Measurements from ENCODE around the gene TMEM150A. TPM values are rescaled to one million over a fixed set of nuclear protein-coding genes. Genes with fewer than 3 reads are reported as not detected.

The TMEM150A gene
- total and polyA plus RNA-seq, 2 of the 13 experiments (the other 11 are each of a cell fraction or from before 2014, with no cell fraction given): 30.1 to 70.4 TPM

DNA sequence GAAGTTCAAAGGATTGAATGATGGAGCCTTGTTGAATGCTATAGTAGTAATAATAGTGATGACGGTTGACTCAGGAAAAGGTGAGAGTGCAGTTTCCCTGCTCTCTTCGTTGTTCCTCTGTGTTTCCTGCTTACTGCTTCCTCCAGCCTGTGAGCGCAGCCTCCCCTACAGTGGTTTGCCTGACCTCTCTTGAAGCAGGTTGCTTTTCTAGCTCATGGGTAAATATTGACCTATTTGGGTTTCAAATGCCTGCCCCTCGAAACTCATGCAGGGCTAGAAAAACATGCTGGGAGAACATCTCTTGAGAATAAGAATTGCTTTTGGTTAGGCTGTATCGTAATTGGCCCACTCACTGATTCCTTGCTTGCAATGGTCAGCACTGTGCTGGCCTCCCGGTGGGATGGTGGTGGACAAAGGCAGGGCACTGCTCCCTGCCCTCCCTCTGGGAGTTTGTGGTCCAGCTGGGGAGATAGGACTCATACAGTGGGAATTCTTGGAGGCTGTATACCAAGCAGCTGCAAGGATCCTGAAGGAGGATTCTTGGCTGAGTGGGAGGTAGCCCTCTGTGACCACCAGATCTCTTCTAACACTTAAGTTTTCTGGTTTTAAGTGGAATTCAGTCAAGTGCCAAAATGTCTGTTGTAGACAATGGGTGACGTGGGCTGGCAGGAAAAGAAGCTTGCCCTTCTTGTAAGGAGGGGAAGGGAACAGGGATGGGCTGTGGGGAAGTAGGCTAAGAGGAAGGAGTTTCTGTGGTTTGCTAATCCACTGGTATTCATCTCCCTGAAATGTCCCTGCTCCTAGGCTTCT, 12.3 kb downstream of the TMEM150A start (continued):
- TF ChIP-seq ZBTB46 (CRISPR knock-in tag; IDR thresholded peaks at IDR 0.05; ENCODE audit: borderline replicate concordance) (no peak), PHF20 (CRISPR knock-in tag; IDR thresholded peaks at IDR 0.05) (no peak), ZNF30 (CRISPR knock-in tag; IDR thresholded peaks at IDR 0.05) (no peak), KLF12 (CRISPR knock-in tag; IDR thresholded peaks at IDR 0.05; ENCODE audit: borderline replicate concordance) (no peak), SETDB1 (CRISPR knock-in tag; IDR thresholded peaks at IDR 0.05; ENCODE audit: borderline replicate concordance) (no peak), SALL2 (CRISPR knock-in tag; IDR thresholded peaks at IDR 0.05) (no peak), ZBTB8A (CRISPR knock-in tag; IDR thresholded peaks at IDR 0.05; ENCODE audit: borderline replicate concordance, low read depth) (no peak), MED1 (CRISPR knock-in tag; IDR thresholded peaks at IDR 0.05) (peak; percentile 85), ZNF232 (CRISPR knock-in tag; IDR thresholded peaks at IDR 0.05; ENCODE audit: borderline replicate concordance) (no peak), ZNF225 (CRISPR knock-in tag; IDR thresholded peaks at IDR 0.05) (no peak), ZNF772 (CRISPR knock-in tag; IDR thresholded peaks at IDR 0.05) (no peak), ZNF317 (CRISPR knock-in tag; IDR thresholded peaks at IDR 0.05) (0 out of 2 replicates have a peak, but pooled peaks have one; percentile 19), ZBTB7A (CRISPR knock-in tag; IDR thresholded peaks at IDR 0.05) (no peak), ZNF331 (CRISPR knock-in tag; IDR thresholded peaks at IDR 0.05) (no peak; the same call in 1 of the 2 replicates), NCOA5 (CRISPR knock-in tag; IDR thresholded peaks at IDR 0.05) (no peak), POLR2AphosphoS2 (IDR thresholded peaks at IDR 0.05; ENCODE audit: low read depth, low read length) (no peak), ZNF280B (CRISPR knock-in tag; IDR thresholded peaks at IDR 0.05; ENCODE audit: borderline replicate concordance) (no peak), CC2D1A (CRISPR knock-in tag; IDR thresholded peaks at IDR 0.05) (no peak)
- TF ChIP-seq, protein P1, sequence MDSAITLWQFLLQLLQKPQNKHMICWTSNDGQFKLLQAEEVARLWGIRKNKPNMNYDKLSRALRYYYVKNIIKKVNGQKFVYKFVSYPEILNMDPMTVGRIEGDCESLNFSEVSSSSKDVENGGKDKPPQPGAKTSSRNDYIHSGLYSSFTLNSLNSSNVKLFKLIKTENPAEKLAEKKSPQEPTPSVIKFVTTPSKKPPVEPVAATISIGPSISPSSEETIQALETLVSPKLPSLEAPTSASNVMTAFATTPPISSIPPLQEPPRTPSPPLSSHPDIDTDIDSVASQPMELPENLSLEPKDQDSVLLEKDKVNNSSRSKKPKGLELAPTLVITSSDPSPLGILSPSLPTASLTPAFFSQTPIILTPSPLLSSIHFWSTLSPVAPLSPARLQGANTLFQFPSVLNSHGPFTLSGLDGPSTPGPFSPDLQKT (CRISPR knock-in tag; IDR thresholded peaks at IDR 0.05; ENCODE audit: borderline replicate concordance): no peak
- TF ChIP-seq, protein P2, sequence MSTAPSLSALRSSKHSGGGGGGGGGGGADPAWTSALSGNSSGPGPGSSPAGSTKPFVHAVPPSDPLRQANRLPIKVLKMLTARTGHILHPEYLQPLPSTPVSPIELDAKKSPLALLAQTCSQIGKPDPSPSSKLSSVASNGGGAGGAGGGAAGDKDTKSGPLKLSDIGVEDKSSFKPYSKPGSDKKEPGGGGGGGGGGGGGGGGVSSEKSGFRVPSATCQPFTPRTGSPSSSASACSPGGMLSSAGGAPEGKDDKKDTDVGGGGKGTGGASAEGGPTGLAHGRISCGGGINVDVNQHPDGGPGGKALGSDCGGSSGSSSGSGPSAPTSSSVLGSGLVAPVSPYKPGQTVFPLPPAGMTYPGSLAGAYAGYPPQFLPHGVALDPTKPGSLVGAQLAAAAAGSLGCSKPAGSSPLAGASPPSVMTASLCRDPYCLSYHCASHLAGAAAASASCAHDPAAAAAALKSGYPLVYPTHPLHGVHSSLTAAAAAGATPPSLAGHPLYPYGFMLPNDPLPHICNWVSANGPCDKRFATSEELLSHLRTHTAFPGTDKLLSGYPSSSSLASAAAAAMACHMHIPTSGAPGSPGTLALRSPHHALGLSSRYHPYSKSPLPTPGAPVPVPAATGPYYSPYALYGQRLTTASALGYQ (CRISPR knock-in tag; IDR thresholded peaks at IDR 0.05): no peak
